Smooth muscle cell (in vitro differentiated cells): ENCODE data around the gene MED13L. TPM values are rescaled to one million over a fixed set of nuclear protein-coding genes. Genes with fewer than 3 reads are reported as not detected.

Source experiments
- DNase-seq: peaks from one replicate; lab custom pipeline; 2025; ENCODE audit not compliant: unreplicated experiment; lab: John Stamatoyannopoulos, UW
- H2AFZ ChIP-seq: fragments of 200-600 bp; sonication (generic); 2 replicates; pipeline ENCODE4 v1.6.0; 2016; ENCODE audit warnings: antibody characterized with exemption, low read depth, mild to moderate bottlenecking
- H3F3A ChIP-seq: fragments of 200-600 bp; sonication (generic); 2 replicates; pipeline ENCODE4 v1.6.0; 2017; ENCODE audit warnings: antibody characterized with exemption, low read depth
- H3K27ac ChIP-seq: fragments of 200-600 bp; sonication (generic); 2 replicates; pipeline ENCODE4 v1.5.1; 2016; ENCODE audit warnings: low read depth, mild to moderate bottlenecking
- H3K27me3 ChIP-seq: fragments of 200-600 bp; sonication (generic); 2 replicates; pipeline ENCODE4 v1.6.1; 2016; ENCODE audit warnings: low read depth, mild to moderate bottlenecking
- H3K36me3 ChIP-seq: fragments of 200-600 bp; sonication (generic); 2 replicates; pipeline ENCODE4 v1.5.1; 2016; ENCODE audit warnings: low read depth
- H3K4me1 ChIP-seq: fragments of 200-600 bp; sonication (generic); 2 replicates; pipeline ENCODE4 v1.5.1; 2016; ENCODE audit warnings: low read depth
- H3K4me2 ChIP-seq: fragments of 200-600 bp; sonication (generic); 2 replicates; pipeline ENCODE4 v1.6.0; 2016; ENCODE audit warnings: mild to moderate bottlenecking
- H3K4me3 ChIP-seq: fragments of 200-600 bp; sonication (generic); 2 replicates; pipeline ENCODE4 v1.5.1; 2016; ENCODE audit warnings: mild to moderate bottlenecking
- H3K79me2 ChIP-seq: fragments of 200-600 bp; sonication (generic); 2 replicates; pipeline ENCODE4 v1.6.0; 2016; ENCODE audit warnings: low read depth, mild to moderate bottlenecking
- H3K9ac ChIP-seq: fragments of 200-600 bp; sonication (generic); 2 replicates; pipeline ENCODE4 v1.6.0; 2016; ENCODE audit warnings: low read depth
- H3K9me3 ChIP-seq: fragments of 200-600 bp; sonication (generic); replicated peaks from 2 replicates; pipeline ENCODE4 v1.5.1; 2016; ENCODE audit warnings: low read depth
- H4K20me1 ChIP-seq: fragments of 200-600 bp; sonication (generic); 2 replicates; pipeline ENCODE4 v1.6.0; 2016; ENCODE audit warnings: low read depth
- CTCF ChIP-seq: fragments of 200-600 bp; sonication (generic); IDR thresholded peaks from 2 replicates; pipeline ENCODE4 v1.5.1; 2017; ENCODE audit warnings: borderline replicate concordance, mild to moderate bottlenecking, antibody characterized with exemption; ENCODE audit not compliant: insufficient read depth, poor library complexity, severe bottlenecking
- WGBS: methylation state at CpG from one replicate; pipeline ENCODE4 v1.1.7; 2016; ENCODE audit warnings: low lambda C conversion rate; 5-methylcytosine and 5-hydroxymethylcytosine counted together
- polyA plus RNA-seq: library from polyadenylated mRNA; unstranded; fragments of >200 nt; fragmentation: Nextera tagmentation; extraction: Ambion mirVana; gene quantifications from 2 replicates; pipeline ENCODE4 v1.2.1, GENCODE V29; 2016
- total RNA-seq: library from RNA; depleted of rRNA; stranded (reverse); fragments of >200 nt; gene quantifications from 2 replicates; pipeline ENCODE4 v1.2.3, GENCODE V29; 2014

Gene MED13L
- total and polyA plus RNA-seq, 2 experiments from 2014 or later = 13.2 to 74.3 TPM

GRCh38 chr12:116317986-116318575 lies 40.6 kb upstream of the MED13L start:
- H3K79me2 ChIP-seq = no peaks in the 10 kb centered on the region
- TF ChIP-seq CTCF = no peak
- no peak overlapping the region for H3K4me3 ChIP-seq
- H3K36me3 ChIP-seq = no peaks in the 10 kb centered on the region
- no peaks in the 10 kb centered on the region for H3F3A ChIP-seq
- no peaks in the 10 kb centered on the region for H3K27me3 ChIP-seq
- H4K20me1 ChIP-seq = no peaks in the 10 kb centered on the region
- H3K4me2 ChIP-seq = no peak overlapping the region
- H2AFZ ChIP-seq = no peak overlapping the region
- no peaks in the 10 kb centered on the region for H3K9me3 ChIP-seq
- 88% methylated on average over 23 of the region's 23 CpGs for WGBS
- no peak for DNase-seq
- H3K4me1 ChIP-seq = no peaks in the 10 kb centered on the region
- H3K27ac ChIP-seq = no peak overlapping the region
- no peak overlapping the region for H3K9ac ChIP-seq

- Histone ChIP-seq H3K27me3 (no peaks in the 10 kb centered on the region), H3K9ac (no peak overlapping the region), H2AFZ (no peak overlapping the region), H4K20me1 (no peaks in the 10 kb centered on the region), H3F3A (no peaks in the 10 kb centered on the region), H3K4me1 (no peaks in the 10 kb centered on the region), H3K36me3 (no peaks in the 10 kb centered on the region), H3K27ac (no peak overlapping the region), H3K4me2 (no peak overlapping the region), H3K4me3 (no peak overlapping the region), H3K79me2 (no peaks in the 10 kb centered on the region), H3K9me3 (no peaks in the 10 kb centered on the region)
- DNase-seq = no peak
- TF ChIP-seq CTCF = no peak
- over 99% methylated on average over 4 of the region's 4 CpGs for WGBS
Observed at GRCh38 chr12:116317139-116317538, 39.6 kb upstream of the MED13L start.

- Histone ChIP-seq H3K9ac (no peak overlapping the region), H4K20me1 (no peaks in the 10 kb centered on the region), H3K79me2 (no peaks in the 10 kb centered on the region), H3K4me2 (no peak overlapping the region), H3K4me1 (no peaks in the 10 kb centered on the region), H3K9me3 (no peaks in the 10 kb centered on the region), H2AFZ (no peak overlapping the region), H3K36me3 (no peaks in the 10 kb centered on the region), H3F3A (no peaks in the 10 kb centered on the region), H3K27me3 (no peaks in the 10 kb centered on the region), H3K4me3 (no peak overlapping the region), H3K27ac (no peak overlapping the region)
- DNase-seq = no peak
- WGBS = 83% methylated on average over 7 of the region's 7 CpGs
- TF ChIP-seq CTCF = no peak
Observed at GRCh38 chr12:116314477-116314876, 37.0 kb upstream of the MED13L start.
